Measurements from ENCODE around the gene SLC27A6.

DNA sequence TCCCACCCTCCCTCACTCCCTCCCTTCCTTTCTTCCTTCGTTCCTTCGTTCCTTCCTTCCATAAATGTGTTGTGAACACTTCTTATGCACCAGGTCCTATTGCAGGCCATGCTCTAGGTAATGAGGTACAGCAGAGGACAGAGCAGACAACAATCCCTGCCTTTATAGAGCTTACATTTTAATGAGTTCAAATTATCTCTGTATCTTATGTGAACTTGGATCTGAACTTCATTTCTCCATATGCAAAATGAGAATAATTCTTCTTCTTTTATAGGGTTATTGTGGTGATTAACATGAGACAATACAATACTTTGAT lies 37.2 kb downstream of the SLC27A6 start:
- TF ChIP-seq, protein P1, sequence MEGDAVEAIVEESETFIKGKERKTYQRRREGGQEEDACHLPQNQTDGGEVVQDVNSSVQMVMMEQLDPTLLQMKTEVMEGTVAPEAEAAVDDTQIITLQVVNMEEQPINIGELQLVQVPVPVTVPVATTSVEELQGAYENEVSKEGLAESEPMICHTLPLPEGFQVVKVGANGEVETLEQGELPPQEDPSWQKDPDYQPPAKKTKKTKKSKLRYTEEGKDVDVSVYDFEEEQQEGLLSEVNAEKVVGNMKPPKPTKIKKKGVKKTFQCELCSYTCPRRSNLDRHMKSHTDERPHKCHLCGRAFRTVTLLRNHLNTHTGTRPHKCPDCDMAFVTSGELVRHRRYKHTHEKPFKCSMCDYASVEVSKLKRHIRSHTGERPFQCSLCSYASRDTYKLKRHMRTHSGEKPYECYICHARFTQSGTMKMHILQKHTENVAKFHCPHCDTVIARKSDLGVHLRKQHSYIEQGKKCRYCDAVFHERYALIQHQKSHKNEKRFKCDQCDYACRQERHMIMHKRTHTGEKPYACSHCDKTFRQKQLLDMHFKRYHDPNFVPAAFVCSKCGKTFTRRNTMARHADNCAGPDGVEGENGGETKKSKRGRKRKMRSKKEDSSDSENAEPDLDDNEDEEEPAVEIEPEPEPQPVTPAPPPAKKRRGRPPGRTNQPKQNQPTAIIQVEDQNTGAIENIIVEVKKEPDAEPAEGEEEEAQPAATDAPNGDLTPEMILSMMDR (IDR thresholded peaks at IDR 0.05; ENCODE audit: low read depth, low read length): no peak
- TF ChIP-seq EZH2phosphoT487 (IDR thresholded peaks at IDR 0.05; ENCODE audit: low read depth): no peak

Measured in OCI-LY3 (cell line).